Neuronal stem cell (in vitro differentiated cells): ENCODE measurements around the gene TOM1.

Experiments
- DNase-seq: peaks from one replicate; pipeline ENCODE4 v3.0.0-alpha.2; 2013; ENCODE audit warnings: low spot score
- H2AFZ ChIP-seq: one replicate; pipeline ENCODE4 v1.6.1; 2013; ENCODE audit warnings: mild to moderate bottlenecking, low read length, inconsistent platforms
- H2AK5ac ChIP-seq: 2 replicates; pipeline ENCODE4 v1.6.1; 2013; ENCODE audit warnings: low read depth, mild to moderate bottlenecking, inconsistent platforms, low read length, moderate library complexity, mixed read lengths
- H2BK120ac ChIP-seq: 2 replicates; pipeline ENCODE4 v1.6.1; 2013; ENCODE audit warnings: low read depth, mild to moderate bottlenecking, inconsistent platforms, low read length, moderate library complexity, mixed read lengths
- H2BK12ac ChIP-seq: one replicate; pipeline ENCODE4 v1.6.1; 2013; ENCODE audit warnings: low read length, inconsistent platforms
- H2BK15ac ChIP-seq: 2 replicates; pipeline ENCODE4 v1.6.1; 2013; ENCODE audit warnings: mild to moderate bottlenecking, low read length, inconsistent platforms, mixed read lengths
- H2BK5ac ChIP-seq: one replicate; pipeline ENCODE4 v1.6.1; 2013; ENCODE audit warnings: inconsistent platforms, mild to moderate bottlenecking, low read length, moderate library complexity
- H3K14ac ChIP-seq: one replicate; pipeline ENCODE4 v1.6.1; 2013; ENCODE audit warnings: low read length, inconsistent platforms
- H3K18ac ChIP-seq: 2 replicates; pipeline ENCODE4 v1.6.1; 2013; ENCODE audit warnings: low read length, inconsistent platforms
- H3K23ac ChIP-seq: 2 replicates; pipeline ENCODE4 v1.6.1; 2013; ENCODE audit warnings: low read depth, mild to moderate bottlenecking, mixed read lengths, low read length, inconsistent platforms; ENCODE audit not compliant: poor library complexity
- H3K27ac ChIP-seq: replicated peaks from 3 replicates; pipeline ENCODE4 v1.5.1; 2013; ENCODE audit warnings: low read length, inconsistent platforms
- H3K27me3 ChIP-seq, 3 experiments: 2 replicates each; pipeline ENCODE4 v1.6.1; 2013; ENCODE audit warnings: low read length in 3 of 3, mild to moderate bottlenecking in 2 of 3, inconsistent platforms in 1 of 3, low read depth in 1 of 3, mixed read lengths in 1 of 3, moderate library complexity in 1 of 3; ENCODE audit not compliant: control insufficient read depth in 3 of 3, insufficient read depth in 3 of 3
- H3K36me3 ChIP-seq, 2 donors: replicated peaks in 1 of 2; 2 replicates each; pipeline ENCODE4 v1.6.1; 2013; ENCODE audit warnings: low read length in 2 of 2; ENCODE audit not compliant: control insufficient read depth in 2 of 2, insufficient read depth in 2 of 2
- H3K4ac ChIP-seq: 2 replicates; pipeline ENCODE4 v1.6.1; 2013; ENCODE audit warnings: inconsistent platforms, mild to moderate bottlenecking, low read length, moderate library complexity
- H3K4me1 ChIP-seq, 2 donors: 1 replicate in 1 of 2; 2 replicates in 1 of 2; pipeline ENCODE4 v1.6.1; 2013; ENCODE audit warnings: low read length in 2 of 2, low read depth in 1 of 2; ENCODE audit not compliant: control insufficient read depth in 2 of 2, insufficient read depth in 1 of 2
- H3K4me2 ChIP-seq: one replicate; pipeline ENCODE4 v1.6.1; 2013; ENCODE audit warnings: mild to moderate bottlenecking, low read length, inconsistent platforms; ENCODE audit not compliant: insufficient read depth, poor library complexity, severe bottlenecking
- H3K4me3 ChIP-seq, 2 donors: 2 replicates each; pipeline ENCODE4 v1.5.1; 2013; ENCODE audit warnings: low read length in 2 of 2, mild to moderate bottlenecking in 2 of 2, inconsistent platforms in 1 of 2, moderate library complexity in 1 of 2
- H3K79me1 ChIP-seq: one replicate; pipeline ENCODE4 v1.6.1; 2013; ENCODE audit warnings: low read depth, mild to moderate bottlenecking, inconsistent platforms, low read length, moderate library complexity
- H3K9ac ChIP-seq: one replicate; pipeline ENCODE4 v1.6.1; 2013; ENCODE audit warnings: mild to moderate bottlenecking, low read depth, low read length, inconsistent platforms; ENCODE audit not compliant: poor library complexity
- H3K9me3 ChIP-seq, 2 donors: replicated peaks in 1 of 2; 2 replicates each; pipeline versions ENCODE3 to v1.6.1; 2013; ENCODE audit warnings: low read length in 2 of 2, mild to moderate bottlenecking in 2 of 2, inconsistent platforms in 1 of 2, low read depth in 1 of 2, mixed read lengths in 1 of 2, moderate library complexity in 1 of 2; ENCODE audit not compliant: control insufficient read depth in 2 of 2, insufficient read depth in 1 of 2
- H4K8ac ChIP-seq: one replicate; pipeline ENCODE4 v1.6.1; 2013; ENCODE audit warnings: low read depth, mild to moderate bottlenecking, inconsistent platforms, low read length, moderate library complexity
- H4K91ac ChIP-seq: one replicate; pipeline ENCODE4 v1.6.1; 2013; ENCODE audit warnings: low read length, low read depth, mild to moderate bottlenecking, inconsistent platforms; ENCODE audit not compliant: poor library complexity
- WGBS, 2 donors: extraction: QIAGEN DNeasy Blood & Tissue Kit; methylation state at CpG; one replicate each; pipeline ENCODE4 v1.1.7; 2013; ENCODE audit warnings: missing lambda C conversion rate in 2 of 2, mixed read lengths in 1 of 2; ENCODE audit not compliant: insufficient read length in 2 of 2, insufficient replicate concordance in 1 of 2; ENCODE audit errors: extremely low coverage in 2 of 2; 5-methylcytosine and 5-hydroxymethylcytosine counted together

TOM1 gene

DNA sequence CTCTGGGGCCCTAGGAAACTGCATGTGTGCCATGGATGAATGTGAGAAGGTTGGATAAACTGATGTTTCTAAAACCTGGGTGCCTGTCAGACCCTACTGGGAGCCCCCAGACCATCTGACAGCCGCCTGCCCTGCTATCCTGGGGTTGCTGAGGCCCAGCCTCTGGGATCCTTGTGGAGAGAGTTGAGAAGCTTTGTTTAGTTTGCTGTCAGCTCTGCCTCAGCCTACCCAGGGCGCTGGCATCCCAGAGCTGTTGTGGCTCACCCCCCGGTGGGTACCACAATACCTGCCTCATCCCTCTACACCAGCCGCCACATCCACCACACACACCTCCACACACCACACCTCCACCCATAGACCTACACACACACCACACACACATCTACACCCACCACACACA lies 42.7 kb downstream of the TOM1 start:
- no peak overlapping the region for H2BK5ac ChIP-seq
- no peaks in the 10 kb centered on the region for H3K79me1 ChIP-seq
- H3K9me3 ChIP-seq = peaks cover 0 to 6% of the 10 kb centered on the region in 2 donors
- H2AFZ ChIP-seq = no peak overlapping the region
- no peak overlapping the region for H2BK12ac ChIP-seq
- H3K4me3 ChIP-seq = peak overlapping the region in 1 of 2 donors; percentile 53
- H3K4ac ChIP-seq = no peak overlapping the region
- no peak overlapping the region for H2AK5ac ChIP-seq
- no peak overlapping the region for H3K27ac ChIP-seq
- no peak overlapping the region for H3K4me2 ChIP-seq
- H2BK15ac ChIP-seq = no peak overlapping the region
- H3K4me1 ChIP-seq = peaks cover 0 to 8% of the 10 kb centered on the region in 2 donors
- H3K18ac ChIP-seq = no peak overlapping the region
- peaks cover 14 to 18% of the 10 kb centered on the region in 2 donors for H3K36me3 ChIP-seq
- H3K9ac ChIP-seq = peak overlapping the region; percentile 25
- no peak for DNase-seq
- no peak overlapping the region for H3K23ac ChIP-seq
- no CpG with 5 or more reads among the region's 4 CpGs for WGBS, 2 donors
- H3K27me3 ChIP-seq = peaks cover 0 to 2% (median 0%) of the 10 kb centered on the region in 3 experiments
- H4K8ac ChIP-seq = no peak overlapping the region
- H2BK120ac ChIP-seq = no peak overlapping the region
- no peak overlapping the region for H3K14ac ChIP-seq
- H4K91ac ChIP-seq = no peak overlapping the region

DNA sequence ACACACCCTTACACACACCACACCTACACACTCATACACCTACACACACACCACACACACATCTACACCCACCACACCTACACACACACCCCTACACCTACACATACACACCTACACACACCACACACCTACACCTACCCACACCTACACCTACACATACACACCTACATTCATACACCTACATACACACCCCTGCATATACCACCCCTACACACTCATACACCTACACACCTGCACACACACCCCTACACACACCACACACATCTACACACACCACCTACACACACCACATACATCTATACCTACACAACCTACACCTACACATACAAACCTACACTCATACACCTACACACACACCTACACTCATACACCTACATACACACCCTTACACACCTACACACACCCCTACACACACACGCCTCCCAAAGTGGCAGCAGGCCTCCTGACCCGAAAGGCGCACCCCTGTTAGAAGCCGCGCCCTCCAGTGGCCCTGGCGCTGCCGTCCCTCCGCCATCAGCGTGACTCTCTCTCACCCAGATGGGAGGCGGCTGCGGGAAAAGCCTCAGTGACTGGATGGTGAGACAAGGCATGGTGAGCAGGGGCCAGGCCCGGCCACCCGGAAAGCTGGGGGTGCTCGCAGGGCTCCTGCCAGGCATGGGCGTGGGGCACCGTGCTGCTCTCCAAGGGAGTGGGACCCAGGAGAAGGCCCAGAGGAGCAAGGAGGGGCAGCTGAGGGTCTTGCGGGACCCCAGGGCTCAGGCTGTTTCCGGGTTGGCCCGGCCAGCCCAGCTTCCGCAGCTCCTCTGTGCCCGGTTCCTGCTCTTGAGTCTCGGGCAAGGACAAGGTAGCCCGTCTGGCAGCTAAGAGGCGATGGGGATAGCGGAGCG lies 44.2 kb downstream of the TOM1 start:
- H2BK15ac ChIP-seq = no peak overlapping the region
- H3K4me2 ChIP-seq = no peak overlapping the region
- no peak overlapping the region for H3K27ac ChIP-seq
- H3K9ac ChIP-seq = peak overlapping the region; percentile 73
- H4K91ac ChIP-seq = no peak overlapping the region
- H4K8ac ChIP-seq = peak overlapping the region; percentile 19
- no peak overlapping the region for H2BK120ac ChIP-seq
- H3K79me1 ChIP-seq = no peaks in the 10 kb centered on the region
- H3K18ac ChIP-seq = no peak overlapping the region
- H2AK5ac ChIP-seq = no peak overlapping the region
- H2BK12ac ChIP-seq = no peak overlapping the region
- H3K4ac ChIP-seq = no peak overlapping the region
- H3K14ac ChIP-seq = peak overlapping the region; percentile 14
- H2BK5ac ChIP-seq = no peak overlapping the region
- 100% methylated on average over 1 of the region's 26 CpGs; no CpG with 5 or more reads in 1 of the 2 donors for WGBS, 2 donors
- H3K4me1 ChIP-seq = no peaks in the 10 kb centered on the region
- peak overlapping the region; percentile 76 for H3K23ac ChIP-seq
- no peak overlapping the region for H2AFZ ChIP-seq
- DNase-seq = no peak
- peaks cover 0 to 2% (median 0%) of the 10 kb centered on the region in 3 experiments for H3K27me3 ChIP-seq
- peaks cover 14 to 16% of the 10 kb centered on the region in 2 donors for H3K36me3 ChIP-seq
- peaks cover 0 to 6% of the 10 kb centered on the region in 2 donors for H3K9me3 ChIP-seq
- peak overlapping the region in 1 of 2 donors; percentile 68 for H3K4me3 ChIP-seq

DNA sequence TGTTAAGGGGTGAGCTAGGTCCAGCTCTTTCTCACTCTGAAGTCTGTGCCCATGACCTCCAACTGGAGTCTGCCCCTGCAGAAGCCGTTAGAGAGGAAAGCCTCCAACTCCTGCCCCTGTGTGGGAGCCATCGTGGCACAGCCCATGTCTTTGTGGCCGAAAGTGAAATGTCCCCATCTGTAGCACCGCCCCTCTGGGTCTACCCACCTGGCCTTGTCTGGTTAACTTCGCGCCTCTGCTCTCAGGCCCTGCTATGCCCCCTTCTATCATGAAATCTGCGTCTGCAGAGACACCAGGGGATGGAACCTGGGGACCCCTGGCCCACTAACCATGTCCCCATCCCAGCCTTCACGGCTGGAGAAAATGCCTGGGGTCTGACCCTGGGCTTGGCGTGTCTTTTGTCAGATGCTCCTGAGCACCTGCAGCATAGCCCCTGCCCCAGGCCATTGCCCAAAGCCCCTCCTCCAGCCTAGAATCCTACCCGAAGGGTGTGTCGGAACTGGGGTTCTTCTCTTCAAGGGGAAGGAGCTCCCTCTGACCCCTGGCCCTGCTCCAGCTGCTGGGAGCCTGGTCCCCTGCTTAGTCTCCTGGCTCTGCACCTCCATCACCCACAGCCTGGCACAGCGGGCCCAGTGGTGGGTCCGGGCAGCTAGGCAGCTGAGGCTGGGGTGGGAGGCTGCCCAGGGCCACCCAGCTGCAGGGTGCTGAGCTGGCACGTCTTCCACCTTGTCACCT lies 45.4 kb downstream of the TOM1 start:
- Histone ChIP-seq H3K27ac (no peak overlapping the region), H3K4me3 (no peak overlapping the region), H2BK5ac (no peak overlapping the region), H3K18ac (no peak overlapping the region), H3K23ac (no peak overlapping the region), H2BK15ac (no peak overlapping the region), H3K9ac (no peak overlapping the region), H3K14ac (no peak overlapping the region), H3K4me2 (no peak overlapping the region), H3K4ac (no peak overlapping the region), H2AK5ac (no peak overlapping the region), H3K9me3 (peaks cover 0 to 6% of the 10 kb centered on the region in 2 donors), H2BK120ac (no peak overlapping the region), H2AFZ (no peak overlapping the region), H2BK12ac (no peak overlapping the region), H3K27me3 (peaks cover 0 to 2% (median 0%) of the 10 kb centered on the region in 3 experiments), H4K91ac (no peak overlapping the region), H3K36me3 (peaks cover 12 to 16% of the 10 kb centered on the region in 2 donors), H3K4me1 (peaks cover 1 to 4% of the 10 kb centered on the region in 2 donors), H3K79me1 (no peaks in the 10 kb centered on the region), H4K8ac (no peak overlapping the region)
- no CpG with 5 or more reads among the region's 14 CpGs for WGBS, 2 donors
- no peak for DNase-seq
